ENCODE data around the gene EPYC. TPM values are rescaled to one million over a fixed set of nuclear protein-coding genes. Genes with fewer than 3 reads are reported as not detected.
"Not testable (repeated sequence)": the region's sequence is repeated elsewhere in the genome, so short reads cannot be mapped to it uniquely, and the experiment has no call there.

The EPYC gene
- total RNA-seq, 2 experiments from 2014 or later, result not detected

DNA sequence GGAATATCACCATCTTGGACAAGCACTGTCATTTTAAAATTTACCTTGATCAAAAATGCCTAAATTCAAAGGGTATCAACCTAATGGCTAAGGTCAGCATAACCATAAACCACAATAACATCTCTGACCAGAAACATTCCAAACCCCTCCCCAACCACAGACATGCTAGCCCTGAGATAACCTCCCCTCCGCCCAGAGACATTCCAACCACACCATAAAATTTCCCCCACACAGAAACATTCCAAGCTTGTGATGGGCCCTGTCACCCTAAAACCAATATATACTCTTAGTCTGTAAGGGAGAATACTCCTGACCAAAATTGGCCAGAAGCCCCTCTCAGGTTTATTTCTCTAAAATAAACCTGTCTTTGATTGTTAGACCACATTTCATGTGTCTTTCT lies 17.7 kb downstream of the EPYC start:
- H3K9me3 ChIP-seq (ENCODE audit: low read length), result no peaks in the 10 kb centered on the region
- DNase-seq (ENCODE audit: low spot score), result no peak
- no peaks in the 10 kb centered on the region for H3K4me1 ChIP-seq (ENCODE audit: insufficient read depth, low read length, poor library complexity, severe bottlenecking)
- no peak overlapping the region for H3K4me3 ChIP-seq (ENCODE audit: low read depth, low read length, poor library complexity, severe bottlenecking)
- H3K36me3 ChIP-seq (ENCODE audit: insufficient read depth, low read length), result no peaks in the 10 kb centered on the region
- no peak overlapping the region for H3K27ac ChIP-seq (ENCODE audit: low read depth, low read length, poor library complexity, severe bottlenecking)
- no peaks in the 10 kb centered on the region for H3K9me2 ChIP-seq (ENCODE audit: insufficient read depth, low read length)
- no peak for TF ChIP-seq EZH2phosphoT487 (IDR thresholded peaks at IDR 0.05; ENCODE audit: borderline replicate concordance, low read depth, low read length)
- TF ChIP-seq, protein P1, sequence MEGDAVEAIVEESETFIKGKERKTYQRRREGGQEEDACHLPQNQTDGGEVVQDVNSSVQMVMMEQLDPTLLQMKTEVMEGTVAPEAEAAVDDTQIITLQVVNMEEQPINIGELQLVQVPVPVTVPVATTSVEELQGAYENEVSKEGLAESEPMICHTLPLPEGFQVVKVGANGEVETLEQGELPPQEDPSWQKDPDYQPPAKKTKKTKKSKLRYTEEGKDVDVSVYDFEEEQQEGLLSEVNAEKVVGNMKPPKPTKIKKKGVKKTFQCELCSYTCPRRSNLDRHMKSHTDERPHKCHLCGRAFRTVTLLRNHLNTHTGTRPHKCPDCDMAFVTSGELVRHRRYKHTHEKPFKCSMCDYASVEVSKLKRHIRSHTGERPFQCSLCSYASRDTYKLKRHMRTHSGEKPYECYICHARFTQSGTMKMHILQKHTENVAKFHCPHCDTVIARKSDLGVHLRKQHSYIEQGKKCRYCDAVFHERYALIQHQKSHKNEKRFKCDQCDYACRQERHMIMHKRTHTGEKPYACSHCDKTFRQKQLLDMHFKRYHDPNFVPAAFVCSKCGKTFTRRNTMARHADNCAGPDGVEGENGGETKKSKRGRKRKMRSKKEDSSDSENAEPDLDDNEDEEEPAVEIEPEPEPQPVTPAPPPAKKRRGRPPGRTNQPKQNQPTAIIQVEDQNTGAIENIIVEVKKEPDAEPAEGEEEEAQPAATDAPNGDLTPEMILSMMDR (conservative IDR thresholded peaks at IDR 0.05; ENCODE audit: low read length), result no peak
- H3K4me2 ChIP-seq (ENCODE audit: low read length), result no peak overlapping the region
- ChIA-PET CTCF (ENCODE audit: unreplicated experiment) (no interaction called here), POLR2A (interaction anchor here (0.5 to 1.0 kb wide), 2 partner anchors 15 to 806 kb away, joined by 3 to 4 read pairs; no protein-coding TSS in a partner anchor)
- intact Hi-C loops (cut with micrococcal nuclease; ENCODE audit: unreplicated experiment), result no loop called here
- no peaks in the 10 kb centered on the region for H4K20me1 ChIP-seq (ENCODE audit: insufficient read depth, low read length)
- H3K79me2 ChIP-seq (ENCODE audit: insufficient read depth, low read depth, low read length), result no peaks in the 10 kb centered on the region
- BruUV-seq (replicated peaks), result no TSS peak
- no peak overlapping the region for H2AFZ ChIP-seq (ENCODE audit: low read length)

DNA sequence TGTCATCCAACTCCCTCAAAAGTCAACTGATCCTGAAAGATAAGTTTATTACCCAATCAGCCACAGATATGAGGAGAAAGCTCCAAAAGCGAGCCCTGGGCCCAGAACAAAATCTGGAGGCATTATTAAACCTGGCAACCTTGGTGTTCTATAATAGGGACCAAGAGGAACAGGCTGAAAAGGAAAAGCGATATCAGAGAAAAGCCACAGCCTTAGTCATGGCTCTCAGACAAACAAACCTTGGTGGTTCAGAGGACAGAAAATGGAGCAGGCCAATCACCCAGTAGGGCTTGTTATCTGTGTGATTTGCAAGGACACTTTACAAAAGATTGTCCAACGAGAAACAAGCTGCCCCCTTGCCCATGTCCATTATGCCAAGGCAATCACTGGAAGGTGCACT lies 19.4 kb downstream of the EPYC start:
- CTCF ChIA-PET (ENCODE audit: unreplicated experiment); DNase-seq (ENCODE audit: low spot score); POLR2A ChIA-PET; H3K79me2 ChIP-seq (ENCODE audit: insufficient read depth, low read depth, low read length); H2AFZ ChIP-seq (ENCODE audit: low read length); H3K9me3 ChIP-seq (ENCODE audit: low read length); H3K4me2 ChIP-seq (ENCODE audit: low read length); H3K4me3 ChIP-seq (ENCODE audit: low read depth, low read length, poor library complexity, severe bottlenecking); BruUV-seq (replicated peaks); H3K36me3 ChIP-seq (ENCODE audit: insufficient read depth, low read length); H3K4me1 ChIP-seq (ENCODE audit: insufficient read depth, low read length, poor library complexity, severe bottlenecking); H4K20me1 ChIP-seq (ENCODE audit: insufficient read depth, low read length); H3K27ac ChIP-seq (ENCODE audit: low read depth, low read length, poor library complexity, severe bottlenecking); intact Hi-C loops (cut with micrococcal nuclease; ENCODE audit: unreplicated experiment); H3K9me2 ChIP-seq (ENCODE audit: insufficient read depth, low read length): not testable (repeated sequence)

DNA sequence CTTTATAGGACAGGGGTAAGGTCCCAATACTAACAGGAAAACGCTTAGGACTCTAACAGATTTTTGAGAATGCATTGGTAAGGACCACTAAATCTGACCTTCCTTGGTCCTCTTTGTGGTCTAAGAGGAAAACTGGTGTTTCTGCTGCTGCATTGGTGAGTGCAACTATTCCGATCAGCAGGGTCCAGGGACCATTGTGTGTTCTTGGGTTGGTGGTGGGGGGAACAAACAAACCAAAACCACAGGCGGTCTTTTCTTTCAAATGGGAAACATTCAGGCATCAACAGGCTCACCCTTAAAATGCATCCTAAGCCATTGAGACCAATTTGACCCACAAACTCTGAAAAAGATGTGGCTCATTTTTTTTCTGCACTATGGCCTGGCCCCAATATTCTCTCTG lies 20.7 kb downstream of the EPYC start:
- no TSS peak for BruUV-seq (replicated peaks)
- Histone ChIP-seq H3K4me2 (ENCODE audit: low read length) (no peak overlapping the region), H2AFZ (ENCODE audit: low read length) (no peak overlapping the region), H3K36me3 (ENCODE audit: insufficient read depth, low read length) (no peaks in the 10 kb centered on the region), H3K4me1 (ENCODE audit: insufficient read depth, low read length, poor library complexity, severe bottlenecking) (no peaks in the 10 kb centered on the region), H3K27ac (ENCODE audit: low read depth, low read length, poor library complexity, severe bottlenecking) (no peak overlapping the region), H3K9me3 (ENCODE audit: low read length) (no peaks in the 10 kb centered on the region), H3K79me2 (ENCODE audit: insufficient read depth, low read depth, low read length) (no peaks in the 10 kb centered on the region), H4K20me1 (ENCODE audit: insufficient read depth, low read length) (no peaks in the 10 kb centered on the region), H3K4me3 (ENCODE audit: low read depth, low read length, poor library complexity, severe bottlenecking) (no peak overlapping the region), H3K9me2 (ENCODE audit: insufficient read depth, low read length) (no peaks in the 10 kb centered on the region)
- ChIA-PET CTCF (ENCODE audit: unreplicated experiment) (no interaction called here), POLR2A (interaction anchor here (0.6 kb wide), 1 partner anchor 15 kb away, joined by 3 read pairs; no protein-coding TSS in a partner anchor)
- TF ChIP-seq, protein P1 (conservative IDR thresholded peaks at IDR 0.05; ENCODE audit: low read length), result no peak
- no peak for TF ChIP-seq EZH2phosphoT487 (IDR thresholded peaks at IDR 0.05; ENCODE audit: borderline replicate concordance, low read depth, low read length)
- intact Hi-C loops (cut with micrococcal nuclease; ENCODE audit: unreplicated experiment), result no loop called here
- DNase-seq (ENCODE audit: low spot score), result no peak

Data from OCI-LY7 (cell line).